GM19351 (cell line): Measurements from ENCODE around the gene PLIN4.
"Not testable (repeated sequence)": the region's sequence is repeated elsewhere in the genome, so short reads cannot be mapped to it uniquely, and the experiment has no call there.

Experiments
- ATAC-seq: cut with Tn5 transposase; IDR thresholded peaks from one replicate; pipeline ENCODE4 v1.9.1; 2021; ENCODE audit warnings: mild to moderate bottlenecking, moderate library complexity; ENCODE audit not compliant: unreplicated experiment

PLIN4 gene

GRCh38 chr19:4547303-4548237, 29.3 kb upstream of the PLIN4 start:
- ATAC-seq, result no peak

GRCh38 chr19:4543842-4544647, 25.8 kb upstream of the PLIN4 start:
- no peak for ATAC-seq

GRCh38 chr19:4542896-4543841, 24.9 kb upstream of the PLIN4 start:
- no peak for ATAC-seq

GRCh38 chr19:4541806-4542145, 23.5 kb upstream of the PLIN4 start:
- not testable (repeated sequence) for ATAC-seq

DNA sequence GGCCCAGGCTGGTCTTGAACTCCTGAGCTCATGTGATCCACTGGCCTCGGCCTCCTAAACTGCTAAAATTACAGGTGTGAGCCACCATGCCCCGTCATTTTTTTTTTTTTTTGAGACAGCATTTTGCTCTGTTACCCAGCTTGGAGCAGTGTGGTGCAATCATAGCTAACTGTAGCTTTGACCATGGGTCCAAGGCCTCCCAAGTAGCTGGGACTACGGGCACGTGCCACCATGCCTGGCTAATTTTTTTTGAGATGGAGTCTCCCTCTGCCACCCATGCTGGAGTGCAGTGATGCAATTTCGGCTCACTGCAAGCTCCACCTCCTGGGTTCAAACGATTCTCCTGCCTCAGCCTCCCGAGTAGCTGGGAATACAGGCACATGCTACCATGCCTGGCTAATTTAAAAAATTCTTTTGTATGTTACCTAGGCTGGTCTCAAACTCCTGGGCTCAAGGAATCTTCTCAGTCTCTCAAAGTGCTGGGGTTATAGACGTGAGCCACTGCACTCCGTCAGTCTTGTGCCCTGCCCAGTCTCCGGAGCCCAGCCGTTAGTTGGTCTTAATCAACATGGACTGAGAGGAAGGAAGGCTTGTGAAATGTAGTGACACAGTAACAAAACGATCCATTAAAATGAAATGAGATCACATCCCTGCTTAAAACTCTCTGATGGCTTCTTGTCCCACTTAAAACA, 23.0 kb upstream of the PLIN4 start:
- ATAC-seq, result no peak

GRCh38 chr19:4539693-4540581, 21.7 kb upstream of the PLIN4 start, which contains the start of gene LRG1:
Gene LRG1 (minus strand): TSS chr19:4540036. CDS start chr19:4540013, 23 bp downstream.
- ATAC-seq, result no peak

GRCh38 chr19:4539169-4539692, 20.9 kb upstream of the PLIN4 start:
- ATAC-seq, result no peak

DNA sequence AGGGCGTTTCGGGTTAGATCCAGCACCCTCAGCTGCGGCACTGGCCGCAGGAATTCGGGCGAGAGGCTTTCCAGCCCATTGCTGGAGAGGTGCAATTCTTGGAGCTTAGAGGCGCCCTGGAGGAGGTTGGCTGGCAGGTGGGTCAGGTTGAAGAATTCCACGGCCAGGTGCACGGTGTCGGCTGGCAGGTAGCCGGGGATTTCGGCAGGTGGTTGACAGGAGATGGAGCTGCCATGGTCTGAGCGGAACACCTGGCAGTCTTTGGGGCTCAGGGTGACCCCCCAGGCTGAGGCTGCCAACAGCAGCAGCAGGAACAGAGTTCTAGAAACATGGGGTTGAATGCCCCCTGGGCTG, 20.3 kb upstream of the PLIN4 start:
- no peak for ATAC-seq

- ATAC-seq, result no peak
Measured at GRCh38 chr19:4537953-4538600, 19.8 kb upstream of the PLIN4 start.

DNA sequence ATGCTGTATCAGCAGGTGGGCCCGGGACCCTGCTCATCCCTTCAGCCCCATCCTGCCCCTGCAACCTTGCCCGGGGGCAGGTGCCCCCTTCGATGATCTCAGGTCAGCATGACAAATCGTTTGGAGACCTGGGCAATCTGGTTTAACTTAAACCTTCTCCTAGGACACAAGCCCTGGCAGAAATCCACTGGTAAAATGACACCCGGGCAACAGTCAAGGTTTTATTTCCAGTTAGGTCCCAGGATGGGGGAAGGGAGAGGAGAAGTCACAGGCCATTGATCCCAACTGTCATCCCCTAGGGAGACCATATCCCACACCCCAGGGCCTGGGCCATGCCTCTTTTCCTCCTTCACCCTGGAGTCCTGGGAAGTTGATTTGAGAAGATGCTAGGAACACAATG, 18.5 kb upstream of the PLIN4 start:
- ATAC-seq, result no peak

GRCh38 chr19:4534836-4535658, 16.8 kb upstream of the PLIN4 start, which contains the start of gene PLIN5:
Gene PLIN5 (minus strand): TSS chr19:4535224. CDS start chr19:4534074, 1,150 bp downstream.
- no peak for ATAC-seq

- no peak for ATAC-seq
Measured at GRCh38 chr19:4533835-4534424, 15.6 kb upstream of the PLIN4 start.

- ATAC-seq, result no peak
Measured at GRCh38 chr19:4533334-4533733, 15.0 kb upstream of the PLIN4 start.

- ATAC-seq, result no peak
Measured at GRCh38 chr19:4531562-4532165, 13.4 kb upstream of the PLIN4 start.

DNA sequence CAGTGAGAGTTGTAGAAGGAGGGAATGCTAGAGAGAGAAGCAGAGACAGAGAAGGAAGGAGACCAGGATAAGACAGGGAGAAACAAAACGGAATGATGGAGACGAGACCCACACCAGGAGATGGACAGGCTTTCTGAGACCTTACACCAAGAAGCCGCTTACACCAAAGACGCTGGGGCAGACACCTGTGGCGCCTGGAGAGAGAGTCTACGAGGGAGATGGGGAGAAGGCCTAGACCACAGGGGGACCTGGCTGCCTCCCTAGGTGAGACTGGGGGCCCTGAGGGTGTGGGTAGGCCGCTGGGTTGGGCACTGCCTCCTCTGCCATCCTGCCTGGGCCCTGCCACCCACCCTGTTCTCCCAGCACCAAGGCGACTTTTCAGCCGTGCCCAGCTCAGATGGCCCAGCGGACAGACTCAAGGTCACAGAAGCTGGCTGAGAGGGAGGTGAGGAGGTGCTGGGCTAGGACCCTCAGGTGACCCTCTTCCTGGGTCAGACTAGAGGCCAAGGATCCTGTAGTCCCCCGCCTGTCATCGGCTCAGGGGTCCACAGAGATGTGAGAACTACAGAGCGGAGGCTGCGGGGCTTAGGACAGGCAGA, 11.7 kb upstream of the PLIN4 start:
- no peak for ATAC-seq

DNA sequence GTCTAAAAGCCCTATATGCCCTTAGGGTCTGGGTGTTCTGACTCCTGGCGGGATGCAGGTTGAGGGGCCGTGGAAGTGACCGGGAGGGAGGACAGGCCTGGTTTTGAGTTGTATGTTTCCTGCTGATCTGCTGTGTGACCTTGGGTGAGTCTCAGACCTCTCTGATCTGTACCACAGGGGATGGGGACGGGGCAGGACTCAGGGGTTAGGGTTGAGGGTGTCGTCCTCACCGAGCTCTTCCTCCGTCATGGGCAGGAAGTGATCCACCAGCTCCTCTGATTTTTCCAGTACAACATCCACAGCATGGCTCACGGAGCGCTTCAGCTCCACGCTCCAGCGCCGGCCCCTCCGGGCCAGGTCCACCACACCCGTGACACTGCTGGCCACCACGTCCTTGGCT, 10.6 kb upstream of the PLIN4 start:
- no peak for ATAC-seq
